ENCODE measurements around the gene TEX11. TPM values are rescaled to one million over a fixed set of nuclear protein-coding genes. Genes with fewer than 3 reads are reported as not detected.

Gene TEX11
- total and polyA plus RNA-seq, 2 of the 13 experiments (the other 11 are each of a cell fraction or from before 2014, with no cell fraction given): not detected

DNA sequence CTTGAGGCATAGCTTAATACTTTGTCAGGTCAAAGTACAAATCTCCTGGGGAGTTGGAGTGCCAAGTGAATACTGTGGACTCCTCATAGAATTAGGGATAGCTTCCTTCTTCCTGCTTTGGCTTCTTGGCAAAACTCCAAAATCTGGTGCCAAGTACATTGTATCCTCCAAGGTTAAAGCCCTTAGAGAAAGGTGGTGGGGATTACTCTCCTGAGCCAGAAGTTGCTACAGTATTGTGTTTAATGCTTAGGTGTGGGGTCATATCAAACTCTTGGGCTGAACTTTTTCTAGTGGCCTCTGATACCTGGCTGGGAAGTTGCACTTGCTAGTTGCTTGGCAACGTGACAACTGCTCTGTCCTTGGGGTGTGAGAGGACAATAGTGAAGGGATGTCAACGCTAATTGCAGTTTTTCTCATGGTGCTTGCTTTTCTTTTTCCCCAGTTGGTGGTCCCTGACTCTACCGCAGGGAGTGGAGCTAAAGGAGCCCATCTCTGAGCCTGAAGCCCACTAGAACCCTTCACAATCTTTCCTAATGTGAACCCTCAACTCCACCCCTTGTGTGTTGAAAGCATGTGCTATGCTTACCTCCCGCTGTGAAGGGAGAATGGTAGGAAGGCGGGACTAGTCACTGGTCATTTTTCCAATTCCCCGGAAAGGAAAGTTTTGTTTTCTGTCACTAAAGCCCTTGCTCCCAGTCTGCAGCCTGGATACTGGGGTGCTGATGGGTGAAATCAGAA is 428.4 kb downstream of the TEX11 start:
- H3K9me3 ChIP-seq (ENCODE audit: low read length): no peaks in the 10 kb centered on the region
- H3K9ac ChIP-seq (ENCODE audit: insufficient read depth, low read depth, low read length): no peak overlapping the region
- TF ChIP-seq ZNF615 (CRISPR knock-in tag; IDR thresholded peaks at IDR 0.05; ENCODE audit: borderline replicate concordance): no peak
- no peak for TF ChIP-seq ARHGAP35 (CRISPR knock-in tag; IDR thresholded peaks at IDR 0.05; ENCODE audit: borderline replicate concordance)
- TF ChIP-seq SRSF9 (IDR thresholded peaks at IDR 0.05; ENCODE audit: borderline replicate concordance, insufficient read depth, low read depth, low read length, poor library complexity, severe bottlenecking): no peak
- no peak for TF ChIP-seq SMAD1 (CRISPR knock-in tag; IDR thresholded peaks at IDR 0.05; ENCODE audit: borderline replicate concordance, low read depth)
- no peak for TF ChIP-seq ZNF430 (CRISPR knock-in tag; IDR thresholded peaks at IDR 0.05)
- no peak for TF ChIP-seq TEF (CRISPR knock-in tag; IDR thresholded peaks at IDR 0.05)
- no peak for TF ChIP-seq ZNF143 (CRISPR knock-in tag; IDR thresholded peaks at IDR 0.05)
- no peak for TF ChIP-seq ZKSCAN8 (CRISPR knock-in tag; IDR thresholded peaks at IDR 0.05; ENCODE audit: borderline replicate concordance)
- no peak for TF ChIP-seq ZNF816 (CRISPR knock-in tag; IDR thresholded peaks at IDR 0.05; ENCODE audit: borderline replicate concordance)
- TF ChIP-seq KLF13 (CRISPR knock-in tag; IDR thresholded peaks at IDR 0.05): no peak
- TF ChIP-seq SETDB1 (CRISPR knock-in tag; IDR thresholded peaks at IDR 0.05; ENCODE audit: borderline replicate concordance): no peak
- TF ChIP-seq HIVEP1 (CRISPR knock-in tag; IDR thresholded peaks at IDR 0.05): no peak
- no peak for TF ChIP-seq CENPBD1 (CRISPR knock-in tag; IDR thresholded peaks at IDR 0.05; ENCODE audit: borderline replicate concordance, low read depth)
- no peak for TF ChIP-seq NFAT5 (CRISPR knock-in tag; IDR thresholded peaks at IDR 0.05)
- intact Hi-C loops (cut with micrococcal nuclease; ENCODE audit: unreplicated experiment) (no loop called here), in situ Hi-C loops (cut with HindIII; ENCODE audit: extremely low pct_ligation_motif_present, low pct_unique_long_range_greater_than_20kb) (no loop called here)
- 67% methylated on average over 3 of the region's 6 CpGs for WGBS (ENCODE audit: low lambda C conversion rate)
- ATAC-seq (no peak), DNase-seq (ENCODE audit: low spot score) (no peak), FAIRE-seq (no peak)
- POLR2A ChIA-PET: no interaction called here
- peaks cover 35% of the 10 kb centered on the region for H3K4me1 ChIP-seq (ENCODE audit: insufficient read depth, low read length)
- CTCF ChIA-PET (ENCODE audit: low intra/inter-chr PET ratio, low total read pairs): no interaction called here
- peak overlapping the region; percentile 35 for H3K27ac ChIP-seq (ENCODE audit: extremely low read length, insufficient read depth, low read length)
- no peaks in the 10 kb centered on the region for H3K79me2 ChIP-seq (ENCODE audit: insufficient read depth, low read length)
- BruUV-seq (replicated peaks): no TSS peak
- no peaks in the 10 kb centered on the region for H4K20me1 ChIP-seq (ENCODE audit: insufficient read depth, low read length)
- H3K4me2 ChIP-seq (ENCODE audit: low read depth, low read length): no peak overlapping the region
- no peak overlapping the region for H2AFZ ChIP-seq (ENCODE audit: low read length)
- H3K36me3 ChIP-seq (replicated peaks in 1 of 2; ENCODE audit: control insufficient read depth in 1 of 2, insufficient read depth in 2 of 2, low read length in 2 of 2): peaks cover 0 to 3% of the 10 kb centered on the region in 2 experiments; a peak in 1 of 5 replicates
- no peaks in the 10 kb centered on the region for H3K27me3 ChIP-seq (ENCODE audit: control insufficient read depth in 1 of 2, insufficient read depth in 2 of 2, low read length in 2 of 2)
- no peak overlapping the region for H3K4me3 ChIP-seq (replicated peaks in 1 of 3; ENCODE audit: insufficient read depth in 1 of 3, low read depth in 2 of 3, low read length in 3 of 3)
